Stimulated activated naive CD4-positive, alpha-beta T cell (primary cell): ENCODE data around the gene KTI12.

Source experiments
- DNase-seq, 6 experiments: peaks; one replicate each; lab custom pipeline; 2025; lab: John Stamatoyannopoulos, UW

The KTI12 gene

GRCh38 chr1:51982161-51982560 is 51.4 kb downstream of the KTI12 start:
- DNase-seq: no peak
